ENCODE measurements around the gene RBM8A.

The RBM8A gene

DNA sequence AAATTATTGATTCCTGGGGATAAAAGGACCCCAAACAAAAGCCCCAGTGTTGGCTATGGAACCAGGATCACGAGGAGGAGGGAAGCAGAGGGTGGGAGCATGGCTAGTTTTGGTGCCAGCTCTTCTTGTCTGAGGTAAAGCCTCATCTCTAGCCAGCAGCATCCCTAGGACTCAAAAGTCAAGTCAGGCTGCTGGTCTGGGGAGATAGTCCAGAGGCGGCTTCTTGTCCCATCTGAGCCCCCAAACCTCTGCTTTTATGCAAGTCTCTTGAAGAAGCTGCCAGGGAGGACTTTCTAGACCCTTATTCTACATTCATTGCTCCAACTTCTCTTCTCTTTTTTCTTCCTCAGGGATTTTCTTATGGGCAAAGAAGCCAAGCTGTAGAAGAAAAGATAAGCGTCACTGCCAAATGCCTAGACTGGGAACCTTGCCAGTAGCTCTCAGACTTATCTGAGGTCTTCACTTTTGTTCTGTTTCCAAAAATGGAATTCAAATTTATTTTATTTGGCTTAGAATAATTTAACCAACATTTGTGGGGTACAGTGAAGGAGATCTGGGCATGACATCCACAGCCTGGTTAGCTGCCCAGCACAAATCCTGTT is 34.7 kb downstream of the RBM8A start:
- Histone ChIP-seq H3K4me1 (peaks cover 6 to 16% (median 12%) of the 10 kb centered on the region in 10 experiments; a peak in 19 of 20 replicates), H3K27ac (peak overlapping the region in 3 of 11 experiments; percentile 11 to 16 (median 12); a peak in 2 of 22 replicates), H4K20me1 (no peaks in the 10 kb centered on the region), H3K9ac (peak overlapping the region in 9 of 11 experiments; percentile 20 to 66 (median 47); a peak in 13 of 22 replicates), H3K36me3 (no peaks in the 10 kb centered on the region), H3K4me3 (no peak overlapping the region), H3K27me3 (no peaks in the 10 kb centered on the region), H3K9me3 (replicated peaks in 1 of 11) (no peaks in the 10 kb centered on the region), H3K4me2 (peak overlapping the region in 10 of 11 experiments; percentile 4 to 78 (median 61); a peak in 16 of 22 replicates)
- no peak for TF ChIP-seq Cebpa-rat (IDR thresholded peaks at IDR 0.05)

DNA sequence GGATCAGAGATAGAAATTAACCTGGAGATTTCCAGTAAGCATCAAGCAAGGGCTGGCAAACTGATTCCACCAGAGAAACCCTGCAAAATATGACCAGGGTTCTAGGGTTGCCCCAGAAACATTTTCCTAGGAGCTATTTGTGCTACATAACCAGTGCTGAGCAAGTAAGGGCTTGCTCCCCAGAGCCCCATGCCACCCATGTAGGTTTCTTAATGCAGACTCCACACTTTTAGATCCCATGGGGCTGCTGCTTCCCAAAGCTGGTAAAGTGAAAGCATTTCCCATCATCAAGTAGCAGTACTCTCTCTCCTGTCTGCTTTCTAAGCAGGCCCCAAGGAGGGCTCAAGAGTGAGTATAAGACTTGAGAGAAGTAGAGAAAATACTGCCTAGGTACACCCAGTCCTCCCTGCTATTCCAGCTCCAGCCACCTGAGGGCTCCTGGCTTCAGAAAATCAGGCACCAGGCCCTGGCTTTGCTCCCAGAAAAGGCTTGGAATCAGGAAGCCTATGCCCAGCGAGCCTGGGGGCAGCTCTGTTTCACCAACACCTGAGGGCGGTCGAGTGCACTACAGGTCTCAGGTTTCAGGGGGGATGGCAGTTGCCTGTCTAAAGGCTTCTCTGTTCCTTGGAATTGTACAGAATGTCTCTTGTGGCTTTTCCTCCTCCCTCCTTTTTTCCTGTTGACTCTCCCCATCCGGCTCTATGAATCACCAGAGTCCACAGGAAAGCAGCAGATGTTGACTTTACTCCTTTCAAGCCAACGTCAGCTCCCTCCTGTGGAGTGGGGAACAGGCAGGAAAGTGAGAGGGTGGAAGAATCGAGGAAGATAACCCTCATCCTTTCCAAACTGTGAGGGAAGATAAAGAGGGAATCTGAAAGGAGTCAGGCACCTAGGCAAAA is 35.4 kb downstream of the RBM8A start:
- Histone ChIP-seq H3K27me3 (no peaks in the 10 kb centered on the region), H3K4me3 (no peak overlapping the region), H3K9ac (peak overlapping the region in 9 of 11 experiments; percentile 20 to 66 (median 47); a peak in 14 of 22 replicates), H3K27ac (peak overlapping the region in 3 of 11 experiments; percentile 11 to 16 (median 12); a peak in 3 of 22 replicates), H3K4me1 (peaks cover 6 to 16% (median 12%) of the 10 kb centered on the region in 10 experiments; a peak in 19 of 20 replicates), H3K4me2 (peak overlapping the region; percentile 4 to 78 (median 56); a peak in 18 of 22 replicates), H3K9me3 (replicated peaks in 1 of 11) (no peaks in the 10 kb centered on the region), H4K20me1 (no peaks in the 10 kb centered on the region), H3K36me3 (no peaks in the 10 kb centered on the region)
- TF ChIP-seq Cebpa-rat (IDR thresholded peaks at IDR 0.05) = no peak

DNA sequence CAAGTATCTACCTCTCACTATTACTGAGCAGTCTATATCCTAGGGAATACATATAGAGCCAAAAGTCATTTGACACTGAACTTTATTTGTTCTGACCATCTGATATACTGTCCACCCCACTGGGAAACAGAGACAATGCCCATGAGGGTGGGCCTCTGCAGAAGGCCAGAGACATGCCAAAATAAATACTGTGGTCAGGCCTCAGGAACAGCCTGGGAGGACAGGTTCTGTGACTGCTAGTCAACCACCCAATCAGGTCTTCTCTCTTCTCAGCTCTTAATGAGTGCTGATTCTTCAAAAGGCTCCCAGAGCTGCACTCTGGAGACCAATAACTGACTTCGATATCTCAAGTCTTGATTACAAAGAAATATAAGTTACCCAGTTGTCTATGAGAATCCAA is 36.1 kb downstream of the RBM8A start:
- Histone ChIP-seq H3K4me1 (peaks cover 8 to 20% (median 12%) of the 10 kb centered on the region in 10 experiments; a peak in 19 of 20 replicates), H3K27ac (no peak overlapping the region), H3K9ac (peak overlapping the region in 3 of 11 experiments; percentile 32 to 47 (median 40); a peak in 3 of 22 replicates), H3K4me3 (no peak overlapping the region), H3K36me3 (no peaks in the 10 kb centered on the region), H3K9me3 (replicated peaks in 1 of 11) (no peaks in the 10 kb centered on the region), H4K20me1 (no peaks in the 10 kb centered on the region), H3K27me3 (no peaks in the 10 kb centered on the region), H3K4me2 (0 out of 22 replicates have a peak overlapping the region, but pooled peaks of 1 of the 11 experiments have one; percentile 66)
- no peak for TF ChIP-seq Cebpa-rat (IDR thresholded peaks at IDR 0.05)

DNA sequence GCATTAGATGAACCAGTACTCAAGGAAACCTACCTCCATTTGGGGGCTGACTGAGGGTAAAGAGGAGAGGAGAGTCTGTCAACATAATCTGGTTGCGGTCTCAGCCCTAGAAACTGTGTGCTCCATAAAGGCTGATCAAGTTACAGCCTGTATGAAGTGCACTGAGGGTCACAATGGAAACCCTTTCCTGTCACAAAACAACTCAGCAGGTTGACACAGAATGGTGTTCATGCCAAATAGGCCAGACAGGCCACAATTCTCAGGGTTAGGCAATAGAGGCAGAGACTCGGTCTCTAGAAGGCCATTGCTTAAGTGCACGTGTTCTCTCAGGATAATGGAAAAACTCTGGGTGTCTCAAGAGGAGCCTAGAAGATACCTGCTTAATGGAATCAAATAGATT is 37.6 kb downstream of the RBM8A start:
- H3K27me3 ChIP-seq = peaks cover 8 to 9% (median 9%) of the 10 kb centered on the region in 11 experiments; a peak in 20 of 22 replicates
- H4K20me1 ChIP-seq = peaks cover 0 to 8% (median 0%) of the 10 kb centered on the region in 11 experiments; a peak in 1 of 22 replicates
- H3K4me1 ChIP-seq = peaks cover 14 to 25% (median 19%) of the 10 kb centered on the region in 10 experiments
- H3K9me3 ChIP-seq (replicated peaks in 1 of 11) = no peaks in the 10 kb centered on the region
- TF ChIP-seq Cebpa-rat (IDR thresholded peaks at IDR 0.05) = no peak
- no peak overlapping the region for H3K4me2 ChIP-seq
- no peaks in the 10 kb centered on the region for H3K36me3 ChIP-seq
- no peak overlapping the region for H3K4me3 ChIP-seq
- H3K27ac ChIP-seq = no peak overlapping the region
- H3K9ac ChIP-seq = no peak overlapping the region

DNA sequence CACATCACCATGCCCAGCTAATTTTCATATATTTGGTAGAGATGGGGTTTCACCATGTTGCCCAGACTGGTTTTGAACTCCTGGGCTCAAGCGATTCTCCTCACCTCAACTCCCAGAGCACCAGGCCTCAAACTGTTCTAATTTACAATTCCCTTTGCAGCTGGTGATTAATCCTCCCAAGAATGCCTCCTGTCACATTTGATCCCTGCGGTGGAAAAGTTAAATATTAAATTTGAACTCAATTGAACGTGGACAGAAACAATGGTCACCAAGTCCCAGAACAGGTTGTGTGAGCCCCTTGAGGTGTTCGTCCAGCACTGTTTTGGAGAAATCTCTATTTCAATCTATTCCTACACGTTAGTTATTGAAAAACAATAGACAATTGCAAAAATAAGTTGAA is 39.7 kb downstream of the RBM8A start:
- H3K4me1 ChIP-seq = peaks cover 14 to 24% (median 19%) of the 10 kb centered on the region in 10 experiments
- H3K4me2 ChIP-seq = no peak overlapping the region
- no peak overlapping the region for H3K27ac ChIP-seq

DNA sequence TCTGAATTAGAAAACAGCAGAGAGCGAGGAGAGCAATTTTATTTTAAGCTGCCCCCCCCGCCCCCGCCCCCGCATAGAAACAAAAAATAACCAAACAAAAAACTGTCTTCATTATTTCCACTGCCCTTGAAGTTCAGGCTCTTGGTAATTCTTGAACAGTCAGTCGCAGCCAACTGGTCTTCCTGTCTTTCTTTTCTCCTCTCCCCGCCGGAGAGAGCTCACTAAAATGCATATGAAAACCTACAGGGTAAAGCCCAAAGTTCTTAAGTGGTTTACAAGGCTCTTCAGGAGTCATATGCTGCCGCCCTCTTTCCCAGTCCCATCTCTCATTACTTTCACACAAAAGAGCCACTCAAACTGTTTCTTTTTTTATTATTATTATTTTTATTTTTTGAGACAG is 40.5 kb downstream of the RBM8A start:
- Histone ChIP-seq H3K36me3 (no peaks in the 10 kb centered on the region), H3K4me3 (no peak overlapping the region), H4K20me1 (peaks cover 0 to 10% (median 0%) of the 10 kb centered on the region in 11 experiments; a peak in 1 of 22 replicates), H3K4me1 (peaks cover 7 to 16% (median 11%) of the 10 kb centered on the region in 10 experiments; a peak in 19 of 20 replicates), H3K9me3 (replicated peaks in 1 of 11) (no peaks in the 10 kb centered on the region), H3K4me2 (peak overlapping the region in 1 of 11 experiments; percentile 80; a peak in 1 of 22 replicates), H3K27me3 (peaks cover 10 to 18% (median 13%) of the 10 kb centered on the region in 11 experiments; a peak in 20 of 22 replicates), H3K27ac (no peak overlapping the region), H3K9ac (no peak overlapping the region)
- TF ChIP-seq Cebpa-rat (IDR thresholded peaks at IDR 0.05) = no peak

More for the DNA sequence above, 39.7 kb downstream of the RBM8A start:
- H3K36me3 ChIP-seq = no peaks in the 10 kb centered on the region
- H3K9me3 ChIP-seq (replicated peaks in 1 of 11) = no peaks in the 10 kb centered on the region
- peaks cover 10 to 18% (median 13%) of the 10 kb centered on the region in 11 experiments; a peak in 20 of 22 replicates for H3K27me3 ChIP-seq
- H3K4me3 ChIP-seq = no peak overlapping the region
- no peak overlapping the region for H3K9ac ChIP-seq
- peaks cover 0 to 10% (median 0%) of the 10 kb centered on the region in 11 experiments; a peak in 1 of 22 replicates for H4K20me1 ChIP-seq
- TF ChIP-seq Cebpa-rat (IDR thresholded peaks at IDR 0.05) = no peak

DNA sequence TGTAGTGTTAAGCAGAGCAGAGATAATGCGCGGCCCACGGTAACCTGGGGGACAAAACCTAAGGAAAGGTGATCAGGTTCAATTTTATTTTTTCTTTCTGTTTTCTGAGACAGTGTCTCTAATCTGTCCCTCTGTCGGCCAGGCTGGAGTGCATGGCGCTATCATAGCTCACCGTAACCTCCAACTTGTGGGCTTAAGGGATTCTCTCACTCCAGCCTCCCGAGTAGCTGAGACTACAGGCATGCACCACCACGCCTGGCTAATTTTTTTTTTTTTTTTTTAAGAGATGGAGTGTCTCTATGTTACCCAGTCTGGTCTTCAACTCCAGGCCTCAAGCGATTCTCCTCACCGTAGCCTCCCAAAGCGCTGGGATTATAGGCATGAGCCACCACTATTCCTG is 40.9 kb downstream of the RBM8A start:
- Histone ChIP-seq H3K4me3 (peak overlapping the region; percentile 56 to 75 (median 65); a peak in 18 of 20 replicates), H3K27me3 (peaks cover 10 to 18% (median 13%) of the 10 kb centered on the region in 11 experiments; a peak in 20 of 22 replicates), H3K36me3 (no peaks in the 10 kb centered on the region), H3K9me3 (replicated peaks in 1 of 11) (no peaks in the 10 kb centered on the region), H3K27ac (no peak overlapping the region), H3K4me2 (peak overlapping the region; percentile 80 to 93 (median 88)), H4K20me1 (peaks cover 0 to 10% (median 0%) of the 10 kb centered on the region in 11 experiments; a peak in 1 of 22 replicates), H3K4me1 (peaks cover 4 to 11% (median 7%) of the 10 kb centered on the region in 10 experiments; a peak in 18 of 20 replicates), H3K9ac (peak overlapping the region in 3 of 11 experiments; percentile 30 to 41 (median 41); a peak in 3 of 22 replicates)
- no peak for TF ChIP-seq Cebpa-rat (IDR thresholded peaks at IDR 0.05)

DNA sequence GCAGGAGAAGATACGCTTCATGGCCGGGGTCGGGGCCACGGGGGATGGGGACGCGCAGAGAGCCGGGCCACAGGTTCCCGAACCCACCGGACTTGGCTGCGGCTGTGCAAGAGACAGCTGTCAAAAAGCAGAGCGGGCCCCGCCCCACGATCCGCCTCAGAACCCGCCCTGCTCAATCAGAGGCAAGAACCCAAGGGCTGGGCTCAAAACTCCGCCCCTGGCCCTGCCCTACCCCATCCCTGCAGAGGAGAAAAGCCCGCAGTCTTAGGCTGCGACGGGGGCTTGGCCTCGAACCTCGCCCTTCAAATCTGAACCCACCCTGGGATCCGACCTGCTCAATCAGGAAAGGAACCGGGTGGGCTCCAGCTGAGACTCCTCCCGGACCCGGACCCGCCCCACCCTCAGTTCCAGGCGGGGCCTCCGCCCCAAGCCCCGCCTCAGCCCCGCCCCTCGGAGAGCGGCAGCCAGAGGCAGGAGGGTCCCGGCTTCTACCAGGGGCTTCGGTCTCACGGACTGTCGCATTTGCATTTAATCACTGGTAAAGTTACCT is 41.5 kb downstream of the RBM8A start, which contains the start of gene ANKRD35:
Gene ANKRD35, minus strand, starts transcription at position 129 of the 550 bp plus-strand sequence. Its CDS starts 108 bp downstream, at position 21.
- no peak for TF ChIP-seq Cebpa-rat (IDR thresholded peaks at IDR 0.05)
- Histone ChIP-seq H3K9me3 (replicated peaks in 1 of 11) (no peaks in the 10 kb centered on the region), H3K4me2 (peak within 1 kb of the TSS; percentile 80 to 93 (median 88)), H3K36me3 (no peaks in the 10 kb centered on the region), H3K9ac (peak within 1 kb of the TSS in 7 of 11 experiments; percentile 30 to 50 (median 41); a peak in 8 of 22 replicates), H3K27me3 (peaks cover 10 to 18% (median 13%) of the 10 kb centered on the region in 11 experiments; a peak in 20 of 22 replicates), H3K4me1 (peaks cover 4 to 11% (median 7%) of the 10 kb centered on the region in 10 experiments; a peak in 17 of 20 replicates), H3K4me3 (peak within 1 kb of the TSS; percentile 56 to 75 (median 65)), H4K20me1 (peaks cover 0 to 10% (median 0%) of the 10 kb centered on the region in 11 experiments; a peak in 1 of 22 replicates), H3K27ac (no peak within 1 kb of the TSS)
